GM12878 (cell line): Measurements from ENCODE around the gene IL1RL1. TPM values are rescaled to one million over a fixed set of nuclear protein-coding genes. Genes with fewer than 3 reads are reported as not detected.
A peak's percentile ranks its signal among the peaks of the same experiment; 100 is the strongest.

Source experiments
- ATAC-seq: fragments of 200-7000 bp; cut with Tn5 transposase; 3 replicates; pipeline ENCODE4 v1.9.1; 2020; ENCODE audit warnings: mild to moderate bottlenecking, moderate library complexity
- BruUV-seq: library from RNA; stranded (reverse); fragments of 400-500 nt; replicated peaks from 2 replicates; lab custom pipeline; 2021; lab: Mats Ljungman, UMichigan
- CTCF ChIA-PET: fragments of 300-600 bp; sonication (Branson Sonifier 250); formaldehyde crosslinking; extraction: SDS; loops from one replicate; lab custom pipeline; 2021; ENCODE audit warnings: inconsistent platforms; lab: Yijun Ruan, JAX
- POLR2A ChIA-PET: fragments of 350-600 bp; formaldehyde crosslinking; extraction: SDS; loops from one replicate; lab custom pipeline; 2021; ENCODE audit warnings: inconsistent platforms; lab: Charles Lee
- RAD21 ChIA-PET: fragments of 300-600 bp; sonication (Branson Sonifier 250); formaldehyde crosslinking; loops from one replicate; lab custom pipeline; 2023; ENCODE audit warnings: antibody characterized with exemption; ENCODE audit not compliant: unreplicated experiment; lab: Charles Lee
- SMC1A ChIA-PET: fragments of 300-600 bp; sonication (Branson Sonifier 250); formaldehyde crosslinking; loops from one replicate; lab custom pipeline; 2023; ENCODE audit not compliant: unreplicated experiment, uncharacterized antibody; lab: Charles Lee
- DNase-seq: peaks from one replicate; pipeline ENCODE4 v3.0.0-alpha.2; 2011; ENCODE audit warnings: low read depth, low spot score
- FAIRE-seq: peaks from 3 replicates; lab custom pipeline; 2011; peaks lifted over from hg19 to GRCh38; lab: Jason Lieb, UNC
- H2AFZ ChIP-seq: 2 replicates; pipeline ENCODE4 v1.6.0; 2011; ENCODE audit warnings: low read depth, low read length, control low read depth; ENCODE audit not compliant: control insufficient read depth
- H3K27ac ChIP-seq: 2 replicates; pipeline ENCODE4 v1.5.1; 2011; ENCODE audit warnings: control low read depth; ENCODE audit not compliant: control insufficient read depth, insufficient read depth
- H3K27me3 ChIP-seq, 2 experiments: replicated peaks in 1 of 2; 2 replicates each; pipeline versions ENCODE4 v1.6.0 to v1.6.1; 2011; ENCODE audit warnings: low read length in 1 of 2; ENCODE audit not compliant: control insufficient read depth in 2 of 2, insufficient read depth in 2 of 2
- H3K36me3 ChIP-seq, 2 experiments: 2 replicates each; pipeline ENCODE4 v1.5.1; 2011; ENCODE audit warnings: low read length in 1 of 2; ENCODE audit not compliant: control insufficient read depth in 2 of 2, insufficient read depth in 2 of 2
- H3K4me1 ChIP-seq: 2 replicates; pipeline ENCODE4 v1.6.1; 2011; ENCODE audit warnings: mild to moderate bottlenecking, low read length, moderate library complexity, mixed read lengths; ENCODE audit not compliant: control insufficient read depth, insufficient read depth
- H3K4me2 ChIP-seq: 2 replicates; pipeline ENCODE4 v1.6.0; 2011; ENCODE audit warnings: control low read depth; ENCODE audit not compliant: control insufficient read depth, insufficient read depth
- H3K4me3 ChIP-seq: fragments of 200-600 bp; sonication (generic); 2 replicates; pipeline ENCODE4 v1.5.1; 2016
- H3K79me2 ChIP-seq: 2 replicates; pipeline ENCODE4 v1.6.0; 2011; ENCODE audit warnings: low read length; ENCODE audit not compliant: control insufficient read depth, insufficient read depth
- H3K9ac ChIP-seq: 2 replicates; pipeline ENCODE4 v1.8.0; 2011; ENCODE audit warnings: low read length, control low read depth, mixed read lengths; ENCODE audit not compliant: control insufficient read depth, insufficient read depth
- H3K9me3 ChIP-seq: replicated peaks from 3 replicates; pipeline ENCODE4 v1.5.1; 2011; ENCODE audit warnings: mild to moderate bottlenecking, low read length; ENCODE audit not compliant: control insufficient read depth, insufficient read depth
- H4K20me1 ChIP-seq: 2 replicates; pipeline ENCODE4 v1.6.0; 2011; ENCODE audit not compliant: control insufficient read depth, insufficient read depth
- ASH2L ChIP-seq: fragments of 300-600, 200-600 bp; sonication (generic); IDR thresholded peaks from 2 replicates; pipeline ENCODE4 v1.6.1; 2017; ENCODE audit warnings: low read depth, mild to moderate bottlenecking, borderline replicate concordance
- ATF2 ChIP-seq: IDR thresholded peaks from 2 replicates; pipeline ENCODE4 v1.6.1; 2012; ENCODE audit warnings: low read length, inconsistent platforms
- BHLHE40 ChIP-seq, 2 experiments: fragments of 450-650 bp in 1 of 2; IDR thresholded peaks; 2 replicates each; pipeline ENCODE4 v1.6.1; 2011 to 2017; ENCODE audit warnings: low read depth in 2 of 2, borderline replicate concordance in 1 of 2, improper control_type of control experiment in 1 of 2, low read length in 1 of 2, mild to moderate bottlenecking in 1 of 2
- DPF2 ChIP-seq: fragments of 450-650 bp; IDR thresholded peaks from 2 replicates; pipeline ENCODE4 v1.6.1; 2017; ENCODE audit warnings: mild to moderate bottlenecking
- E2F8 ChIP-seq: fragments of 450-650 bp; IDR thresholded peaks from 2 replicates; pipeline ENCODE4 v1.6.1; 2018; ENCODE audit warnings: mild to moderate bottlenecking, low read depth, moderate library complexity; ENCODE audit not compliant: partially characterized antibody
- ELK1 ChIP-seq: IDR thresholded peaks from 2 replicates; pipeline ENCODE4 v1.6.1; 2012; ENCODE audit warnings: low read depth, low read length, improper control_type of control experiment
- ESRRA ChIP-seq: IDR thresholded peaks from 2 replicates; pipeline ENCODE4 v1.6.1; 2012; ENCODE audit warnings: mild to moderate bottlenecking, low read length, improper control_type of control experiment
- HDAC6 ChIP-seq: fragments of 200-600 bp; sonication (generic); IDR thresholded peaks from one replicate; pipeline ENCODE4 v1.8.0; 2017; ENCODE audit warnings: antibody characterized with exemption; ENCODE audit not compliant: unreplicated experiment
- KLF5 ChIP-seq: fragments of 450-650 bp; IDR thresholded peaks from 2 replicates; pipeline ENCODE4 v1.6.1; 2014; ENCODE audit warnings: mild to moderate bottlenecking; ENCODE audit not compliant: partially characterized antibody
- MXI1 ChIP-seq: fragments of 150-350 bp; IDR thresholded peaks from 2 replicates; pipeline ENCODE4 v1.6.1; 2011; ENCODE audit warnings: low read depth, mild to moderate bottlenecking, inconsistent platforms, low read length, improper control_type of control experiment
- MYC ChIP-seq: IDR thresholded peaks from 2 replicates; pipeline ENCODE4 v1.6.1; 2011; ENCODE audit warnings: mild to moderate bottlenecking, low read length, moderate library complexity, inconsistent platforms; ENCODE audit not compliant: insufficient read depth, insufficient replicate concordance, insufficient read length, severe bottlenecking
- PBX3 ChIP-seq: IDR thresholded peaks from 2 replicates; pipeline ENCODE4 v1.6.1; 2011; ENCODE audit warnings: mild to moderate bottlenecking, low read depth, low read length, moderate library complexity; ENCODE audit not compliant: insufficient replicate concordance
- RAD51 ChIP-seq: fragments of 450-650 bp; IDR thresholded peaks from 2 replicates; pipeline ENCODE4 v1.6.1; 2016; ENCODE audit warnings: moderate library complexity, mild to moderate bottlenecking, inconsistent platforms
- SMAD1 ChIP-seq: fragments of 450-650 bp; IDR thresholded peaks from 2 replicates; pipeline ENCODE4 v1.6.1; 2018; ENCODE audit warnings: mild to moderate bottlenecking, low read depth; ENCODE audit not compliant: partially characterized antibody
- SMAD5 ChIP-seq: IDR thresholded peaks from 2 replicates; pipeline ENCODE4 v1.6.1; 2016; ENCODE audit warnings: antibody characterized with exemption, low read depth
- SMARCA5 ChIP-seq: fragments of 450-650 bp; IDR thresholded peaks from 2 replicates; pipeline ENCODE4 v1.6.1; 2017; ENCODE audit warnings: mild to moderate bottlenecking
- TBL1XR1 ChIP-seq: IDR thresholded peaks from 2 replicates; pipeline ENCODE4 v1.6.1; 2012; ENCODE audit warnings: low read depth, low read length, improper control_type of control experiment
- WGBS: methylation state at CpG from one replicate; pipeline ENCODE4 v1.1.6; 2016; ENCODE audit warnings: low lambda C conversion rate; ENCODE audit not compliant: insufficient replicate concordance, insufficient coverage; ENCODE audit errors: missing lambda C conversion rate; 5-methylcytosine and 5-hydroxymethylcytosine counted together
- in situ Hi-C: fragments of 300-500 bp; cut with MboI; formaldehyde crosslinking; loops from 9 replicates; pipeline ENCODE4 v1.14.3; 2018; ENCODE audit warnings: mixed read lengths
- intact Hi-C: fragments of 100-400 bp; cut with micrococcal nuclease; formaldehyde crosslinking; loops from one replicate; pipeline ENCODE4 v1.14.2; 2022; ENCODE audit not compliant: unreplicated experiment
- polyA plus RNA-seq, 11 experiments: library from polyadenylated mRNA; depleted of rRNA in 4 of 11; unstranded in 6 of 11; stranded (reverse) in 5 of 11; fragments of >200 nt; fragmentation: Nextera tagmentation in 4 of 11; fragmentation: Illumina TruSeq in 1 of 11; extraction: Ambion mirVana in 4 of 11; extraction: Trizol in 1 of 11; gene quantifications; 1 replicate in 1 of 11; 2 replicates in 10 of 11; pipeline versions ENCODE4 v1.2.1 to v1.2.3, GENCODE V29; 2011 to 2016; ENCODE audit warnings: inconsistent platforms in 2 of 11, missing spikeins in 2 of 11, low read depth in 1 of 11
- total RNA-seq, 4 experiments: library from RNA; depleted of rRNA in 3 of 4; stranded (reverse); fragments of >200 nt in 3 of 4; fragmentation: Illumina TruSeq in 1 of 4; extraction: Trizol in 1 of 4; gene quantifications; 2 replicates each; pipeline versions ENCODE4 v1.2.1 to v1.2.3, GENCODE V29; 2013 to 2021

The IL1RL1 gene
- total and polyA plus RNA-seq, 10 of the 15 experiments (the other 5 are each of a cell fraction or from before 2014, with no cell fraction given) = 0.08 to 0.18 TPM; not detected in 8

GRCh38 chr2:102361632-102362241, 50.4 kb downstream of the IL1RL1 start:
- Histone ChIP-seq H3K4me1 (peaks cover 11% of the 10 kb centered on the region), H3K36me3 (peaks cover 6 to 17% of the 10 kb centered on the region in 2 experiments), H3K9me3 (peaks cover 29% of the 10 kb centered on the region), H4K20me1 (no peaks in the 10 kb centered on the region), H3K4me2 (peak overlapping the region; percentile 63), H3K4me3 (no peak overlapping the region), H3K27me3 (no peaks in the 10 kb centered on the region), H2AFZ (no peak overlapping the region), H3K27ac (peak overlapping the region; percentile 48), H3K79me2 (peaks cover 49% of the 10 kb centered on the region), H3K9ac (peak overlapping the region; percentile 47)
- no peak for ATAC-seq
- in situ Hi-C loops = no loop called here
- TF ChIP-seq HDAC6 (no peak), ELK1 (no peak), RAD51 (no peak), ESRRA (no peak), KLF5 (no peak), SMAD5 (no peak), BHLHE40 (IDR thresholded peaks at IDR 0.05; ENCODE audit: borderline replicate concordance in 1 of 2, low read depth in 2 of 2, low read length in 1 of 2) (no peak), SMARCA5 (no peak), MYC (no peak), E2F8 (no peak), ASH2L (no peak), MXI1 (no peak), DPF2 (no peak), PBX3 (no peak), ATF2 (no peak; the same call in 1 of the 2 replicates), TBL1XR1 (no peak), SMAD1 (no peak)
- DNase-seq = no peak
- ChIA-PET RAD21 (no interaction called here), SMC1A (interaction anchor here (0.8 to 1.5 kb wide), 5 partner anchors 8 to 81 kb away, joined by 3 to 10 read pairs (median 4); no protein-coding TSS in a partner anchor), CTCF (interaction anchor here (1.1 to 5.0 kb wide), 2 partner anchors 82 to 539 kb away, joined by 3 to 58 read pairs; no protein-coding TSS in a partner anchor), POLR2A (no interaction called here)
- FAIRE-seq = no peak
- intact Hi-C loops = loop anchor here (10.0 kb wide), 1 partner anchor 247 kb away; no protein-coding TSS in a partner anchor
- 55% methylated on average over 5 of the region's 5 CpGs for WGBS
- no TSS peak for BruUV-seq
